Psoas muscle (tissue), 8 donors: Measurements from ENCODE around the gene OR10V1. TPM values are rescaled to one million over a fixed set of nuclear protein-coding genes. Genes with fewer than 3 reads are reported as not detected.

Experiments
- ATAC-seq, 4 donors: fragments of 200-7000 bp; cut with Tn5 transposase; one replicate each; pipeline ENCODE4 v1.9.1; 2020; ENCODE audit warnings: moderate library complexity in 3 of 4, mild to moderate bottlenecking in 2 of 4
- DNase-seq, 2 donors: peaks; one replicate each; pipeline ENCODE4 v3.0.0-alpha.2; 2020
- H3K27ac ChIP-seq: fragments of 200-600 bp; one replicate; pipeline ENCODE4 v1.8.0; 2022
- H3K27me3 ChIP-seq, 3 donors: fragments of 200-600 bp in 1 of 3; one replicate each; pipeline versions ENCODE4 v1.6.1 to v1.8.0; 2013 to 2022; ENCODE audit warnings: low read length in 2 of 3, mild to moderate bottlenecking in 2 of 3, moderate library complexity in 1 of 3; ENCODE audit not compliant: insufficient read depth in 3 of 3
- H3K36me3 ChIP-seq, 2 donors: fragments of 200-600 bp in 1 of 2; one replicate each; pipeline versions ENCODE4 v1.6.1 to v1.8.0; 2013 to 2022; ENCODE audit warnings: low read depth in 1 of 2, mild to moderate bottlenecking in 1 of 2, moderate library complexity in 1 of 2; ENCODE audit not compliant: insufficient read depth in 1 of 2
- H3K4me1 ChIP-seq: fragments of 200-600 bp; one replicate; pipeline ENCODE4 v1.8.0; 2022
- H3K4me3 ChIP-seq: fragments of 200-600 bp; one replicate; pipeline ENCODE4 v1.8.0; 2022; ENCODE audit warnings: mild to moderate bottlenecking
- H3K9me3 ChIP-seq: fragments of 200-600 bp; one replicate; pipeline ENCODE4 v1.8.0; 2022
- CTCF ChIP-seq: fragments of 200-600 bp; IDR thresholded peaks from one replicate; pipeline ENCODE4 v1.8.0; 2022; ENCODE audit warnings: antibody characterized with exemption
- WGBS, 3 donors: extraction: QIAGEN DNeasy Blood & Tissue Kit; methylation state at CpG; one replicate each; pipeline versions ENCODE4 v1.1.6 to v1.1.7; 2013; 5-methylcytosine and 5-hydroxymethylcytosine counted together
- intact Hi-C, 2 donors: fragments of 100-400 bp; cut with DNase I; formaldehyde crosslinking; loops; one replicate each; pipeline versions ENCODE4 v1.11.0 to v1.14.2; 2022
- polyA plus RNA-seq, 3 donors: library from polyadenylated mRNA; stranded (reverse); fragments of 200-250 nt; gene quantifications; one replicate each; pipeline ENCODE4 v1.2.3, GENCODE V29; 2013
- total RNA-seq, 4 donors: library from RNA; stranded (reverse); fragmentation: NEBNext Ultra II Directional in 2 of 4; extraction: Animal tissue kit (Norgen Biotek cat#: 25700) in 2 of 4; gene quantifications; one replicate each; pipeline versions ENCODE4 v1.2.1 to v1.2.4, GENCODE V29; 2021 to 2023
- donor health status: healthy with polysubstance abuse.
- donor health status: DM: no; HTN: no; CAD: no; lungs with moderate emphysema.
- donor health status: Bipolar disorder and iron deficiency.
- donor health status: healthy.
- donor health status: DM: yes; HTN: yes; CAD: no.
- donor health status: DM: no; HTN: no; CAD: no.
- donor health status: DM: no; HTN: no; CAD: no.
- donor health status: DM: yes; HTN: yes; CAD: no.

OR10V1 gene
- total and polyA plus RNA-seq, 7 donors: not detected

- no peak overlapping the region for H3K27ac ChIP-seq
- 90 to 95% (median 95%) methylated on average over 2 of the region's 2 CpGs for WGBS, 3 donors
- peaks cover 0 to 2% (median 0%) of the 10 kb centered on the region in 3 donors for H3K27me3 ChIP-seq
- no peak for TF ChIP-seq CTCF
- H3K4me3 ChIP-seq: no peak overlapping the region
- no peak for ATAC-seq
- H3K9me3 ChIP-seq: no peaks in the 10 kb centered on the region
- H3K36me3 ChIP-seq: no peaks in the 10 kb centered on the region
- no peaks in the 10 kb centered on the region for H3K4me1 ChIP-seq
- no peak for DNase-seq
- intact Hi-C loops: loop anchor here (10.0 kb wide), 2 partner anchors 132 to 498 kb away; partner anchors contain the start of gene DTX4 (in 1 of the 2)
Observed at GRCh38 chr11:59673291-59673690, 40.4 kb downstream of the OR10V1 start.

- peaks cover 0 to 4% of the 10 kb centered on the region in 2 donors for H3K36me3 ChIP-seq
- peaks cover 14% of the 10 kb centered on the region for H3K4me1 ChIP-seq
- DNase-seq (no peak), ATAC-seq (no peak)
- no peak for TF ChIP-seq CTCF
- H3K4me3 ChIP-seq: no peak overlapping the region
- WGBS, 3 donors: 90 to 94% (median 91%) methylated on average over 11 of the region's 11 CpGs
- no peak overlapping the region for H3K27ac ChIP-seq
- H3K27me3 ChIP-seq: peaks cover 0 to 2% (median 0%) of the 10 kb centered on the region in 3 donors
- intact Hi-C loops: loop anchor here (10.0 kb wide), 2 partner anchors 133 to 497 kb away; partner anchors contain the start of gene DTX4 (in 1 of the 2)
- no peaks in the 10 kb centered on the region for H3K9me3 ChIP-seq
Observed at GRCh38 chr11:59671471-59671870, 42.2 kb downstream of the OR10V1 start.

- 4 to 7% (median 4%) methylated on average over 14 to 22 of the region's 22 CpGs for WGBS, 3 donors
- Histone ChIP-seq H3K27me3 (no peaks in the 10 kb centered on the region), H3K4me3 (peak overlapping the region; percentile 86), H3K36me3 (peaks cover 3 to 23% of the 10 kb centered on the region in 2 donors), H3K4me1 (peaks cover 14% of the 10 kb centered on the region), H3K9me3 (no peaks in the 10 kb centered on the region), H3K27ac (peak overlapping the region; percentile 91)
- DNase-seq (peak in 1 of 2 donors; percentile 29), ATAC-seq (no peak)
- TF ChIP-seq CTCF: no peak
- intact Hi-C loops: loop anchor here (5.0 to 10.0 kb wide), 6 partner anchors 52 to 495 kb away; partner anchors contain the start of genes DTX4 (in 1 of the 2) and OSBP (in 1 of the 2)
Observed at GRCh38 chr11:59669611-59670009, 44.0 kb downstream of the OR10V1 start.

GRCh38 chr11:59668950-59669610, 44.6 kb downstream of the OR10V1 start, which contains the start of gene PATL1:
Gene PATL1, minus strand, starts transcription at chr11:59669037. Its CDS starts 142 bp downstream, at chr11:59668895.
- WGBS, 3 donors: 0% methylated on average over 50 to 68 of the region's 68 CpGs

More at GRCh38 chr11:59668950-59669610, 44.6 kb downstream of the OR10V1 start, which contains the start of gene PATL1:
- Histone ChIP-seq H3K27ac (peak within 1 kb of the TSS; percentile 91), H3K27me3 (no peaks in the 10 kb centered on the region), H3K9me3 (no peaks in the 10 kb centered on the region), H3K36me3 (peaks cover 3 to 28% of the 10 kb centered on the region in 2 donors), H3K4me3 (peak within 1 kb of the TSS; percentile 86), H3K4me1 (peaks cover 16% of the 10 kb centered on the region)
- DNase-seq (peak; percentile 99 to 100), ATAC-seq (peak; percentile 94 to 97 (median 95))
- intact Hi-C loops: loop anchor here (5.0 kb wide), 4 partner anchors 52 to 133 kb away; partner anchors contain the start of gene OSBP (in 1 of the 2)
- TF ChIP-seq CTCF: no peak
